Stimulated activated CD8-positive, alpha-beta memory T cell treated with anti-CD3 and anti-CD28 coated beads, Interleukin-2, amount 100 ng/mL, for 1 hour (primary cell): Measurements from ENCODE around the gene VCPKMT.

Experiments
- DNase-seq, 2 donors: peaks; one replicate each; pipeline ENCODE4 v3.0.0-alpha.2; 2020; ENCODE audit warnings: low read depth in 2 of 2

VCPKMT gene

DNA sequence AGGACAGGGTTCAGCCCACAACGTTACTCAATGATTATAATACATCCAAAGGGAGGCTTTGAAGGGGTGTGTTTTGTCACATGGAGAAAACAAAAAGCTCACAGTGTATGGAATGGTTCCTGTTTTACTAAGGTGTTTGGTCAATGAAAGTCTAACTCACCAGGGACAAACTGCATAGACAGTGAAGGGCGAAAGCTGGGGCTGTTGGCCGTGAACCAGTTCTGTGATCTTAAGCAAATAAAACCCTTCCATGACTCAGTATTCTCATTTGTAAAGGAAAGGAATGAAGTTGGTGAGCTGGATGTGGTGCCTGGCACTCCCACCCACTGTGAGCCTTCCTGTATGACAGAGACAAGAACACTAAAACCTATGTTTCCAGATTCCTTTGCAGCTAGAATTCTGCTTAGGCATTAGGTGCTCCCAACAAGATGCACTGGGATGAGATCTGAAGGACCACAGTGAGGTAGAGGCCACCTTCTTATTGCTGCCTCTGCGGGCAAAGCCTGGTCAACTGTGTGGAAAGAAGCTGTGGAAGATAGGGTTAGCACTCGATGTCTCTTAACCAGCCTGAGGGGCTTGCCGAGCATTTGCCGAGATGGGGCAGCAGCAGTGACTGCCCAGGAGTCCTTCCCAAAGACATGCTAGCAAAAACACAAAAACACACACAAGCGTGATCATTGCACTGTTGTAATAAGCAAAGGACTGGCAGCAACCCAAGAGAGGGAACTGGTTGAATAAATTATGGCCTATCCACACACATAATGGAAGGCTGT, 48.5 kb downstream of the VCPKMT start:
- no peak for DNase-seq

DNA sequence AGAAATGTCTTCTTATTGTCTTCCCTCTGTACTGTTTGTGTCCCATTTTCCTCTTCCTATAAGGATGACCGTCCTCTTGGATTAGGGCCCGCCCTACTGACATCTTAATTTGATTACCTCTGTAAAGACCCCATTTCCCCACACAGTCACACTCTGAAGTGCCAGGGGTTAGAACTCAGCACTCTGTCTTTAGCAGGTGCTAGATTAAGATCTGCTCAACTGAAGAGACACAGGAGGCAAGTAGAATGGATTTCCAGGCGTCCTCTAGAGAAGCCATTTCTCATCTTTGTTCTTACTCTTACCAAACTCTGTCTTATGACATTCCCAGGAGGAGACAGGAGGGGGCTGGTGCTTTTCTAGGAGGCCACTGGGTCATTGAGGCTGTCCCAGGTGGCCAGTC, 50.8 kb downstream of the VCPKMT start:
- DNase-seq: no peak

DNA sequence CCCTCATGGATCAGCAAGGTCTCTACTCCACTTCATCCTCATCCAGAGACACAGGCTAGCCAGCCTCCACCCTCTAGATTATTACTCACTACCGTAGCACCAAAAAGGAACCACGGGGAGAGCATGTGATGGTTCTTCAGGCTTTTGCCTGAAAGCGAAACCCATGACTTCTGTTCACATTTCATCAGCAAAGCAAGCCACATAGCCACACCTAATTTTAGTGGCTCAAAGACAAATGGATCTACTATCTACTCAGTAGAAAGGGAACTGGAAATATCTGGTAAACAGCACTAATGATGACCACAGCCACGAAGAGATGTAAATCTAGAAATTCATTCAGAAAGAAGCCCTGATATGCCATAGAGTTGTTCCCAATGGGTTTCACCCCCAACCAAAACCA, 51.4 kb downstream of the VCPKMT start:
- no peak for DNase-seq

DNA sequence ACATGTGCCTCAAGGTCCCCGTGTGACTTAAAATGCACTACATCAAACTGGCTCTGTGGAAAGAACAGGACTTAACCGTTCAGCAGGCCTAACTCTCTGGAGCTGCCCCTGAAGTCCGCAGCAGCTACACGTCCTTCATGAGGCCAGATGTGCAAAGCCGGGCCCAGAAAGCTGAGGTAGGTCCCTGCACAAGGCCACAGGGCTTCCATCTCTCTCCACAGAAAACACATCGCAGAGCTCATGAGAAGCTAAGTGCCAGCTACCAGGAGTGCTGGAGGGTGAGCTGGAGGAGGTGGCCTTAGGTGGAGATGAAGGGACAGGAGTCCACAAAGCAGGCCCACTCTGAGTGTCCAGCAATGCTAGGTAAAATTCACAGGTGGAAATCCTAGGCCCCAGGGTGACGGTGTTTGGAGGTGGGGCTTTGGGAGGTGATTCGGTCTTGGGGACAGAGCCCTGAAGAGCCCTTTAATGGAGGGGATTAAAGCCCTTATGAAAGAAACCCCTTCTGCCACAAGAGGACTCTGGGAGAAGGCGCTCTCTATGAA, 52.4 kb downstream of the VCPKMT start:
- DNase-seq: no peak

DNA sequence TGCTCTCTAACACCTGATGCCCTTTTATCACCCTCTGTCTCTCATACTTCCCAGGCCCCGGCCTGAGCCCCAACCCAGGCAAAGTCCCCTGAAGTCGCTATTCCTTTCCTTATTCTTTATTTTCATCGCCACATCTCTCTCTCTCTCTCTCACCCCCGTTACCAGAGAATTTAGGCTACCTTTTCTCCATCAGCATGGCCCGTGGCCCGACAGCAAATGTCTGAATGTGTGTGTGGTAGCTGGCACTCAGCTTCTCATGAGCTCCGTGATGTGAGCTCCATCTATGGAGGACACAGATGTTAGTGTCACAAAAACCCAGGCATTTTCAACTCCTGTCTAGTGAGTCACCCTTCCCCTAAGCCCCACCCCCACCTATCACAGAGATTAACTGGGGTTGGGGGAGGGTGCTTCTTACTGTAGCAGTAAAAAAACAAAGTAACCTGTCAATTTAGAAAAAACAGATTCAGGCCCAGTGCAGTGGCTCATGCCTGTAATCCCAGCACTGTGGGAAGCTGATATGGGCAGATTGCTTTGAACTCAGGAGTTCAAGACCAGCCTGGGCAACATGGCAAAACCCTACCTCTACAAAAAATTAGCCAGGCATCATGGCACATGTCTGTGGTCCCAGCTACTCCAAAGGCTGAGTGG, 53.8 kb downstream of the VCPKMT start:
- DNase-seq: peak in 1 of 2 donors; percentile 63

DNA sequence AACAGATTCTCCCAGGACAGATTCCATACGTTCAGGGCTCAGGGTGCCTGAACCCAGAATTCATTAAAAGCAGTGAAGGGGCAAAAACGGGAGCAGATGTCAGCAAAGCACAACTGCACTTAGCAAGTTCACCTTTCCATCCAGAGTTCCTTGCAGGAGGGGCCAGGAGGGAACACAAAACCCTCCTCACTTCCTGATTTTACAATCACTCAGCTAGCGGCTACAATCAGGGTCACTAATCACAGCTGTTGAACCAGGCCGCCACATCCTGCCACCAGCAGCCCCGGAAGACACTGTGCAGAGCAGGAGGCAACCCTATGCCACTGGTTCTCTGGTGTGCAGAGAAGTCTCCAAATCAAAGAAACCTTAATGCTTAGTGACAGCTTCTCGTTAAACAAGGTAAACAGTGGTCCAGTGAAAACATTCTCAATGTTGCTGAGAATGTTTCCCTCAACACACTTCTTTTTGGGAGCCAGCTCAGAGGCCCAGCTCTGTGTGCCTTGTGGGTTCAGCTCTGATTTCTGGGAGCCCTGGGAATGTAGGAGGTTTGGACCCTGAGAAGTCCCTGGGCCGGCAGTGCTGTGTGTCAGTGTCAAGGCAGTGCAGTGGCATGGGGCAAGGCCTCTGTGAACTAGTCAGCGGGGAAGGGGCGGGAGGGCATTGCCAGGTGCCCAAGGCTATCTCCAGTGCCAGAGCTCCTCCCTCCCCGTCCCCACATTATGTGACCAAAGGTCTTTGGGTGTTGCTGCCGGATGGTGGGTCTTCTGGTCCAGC, 54.5 kb downstream of the VCPKMT start:
- peak in 1 of 2 donors; percentile 51 for DNase-seq

DNA sequence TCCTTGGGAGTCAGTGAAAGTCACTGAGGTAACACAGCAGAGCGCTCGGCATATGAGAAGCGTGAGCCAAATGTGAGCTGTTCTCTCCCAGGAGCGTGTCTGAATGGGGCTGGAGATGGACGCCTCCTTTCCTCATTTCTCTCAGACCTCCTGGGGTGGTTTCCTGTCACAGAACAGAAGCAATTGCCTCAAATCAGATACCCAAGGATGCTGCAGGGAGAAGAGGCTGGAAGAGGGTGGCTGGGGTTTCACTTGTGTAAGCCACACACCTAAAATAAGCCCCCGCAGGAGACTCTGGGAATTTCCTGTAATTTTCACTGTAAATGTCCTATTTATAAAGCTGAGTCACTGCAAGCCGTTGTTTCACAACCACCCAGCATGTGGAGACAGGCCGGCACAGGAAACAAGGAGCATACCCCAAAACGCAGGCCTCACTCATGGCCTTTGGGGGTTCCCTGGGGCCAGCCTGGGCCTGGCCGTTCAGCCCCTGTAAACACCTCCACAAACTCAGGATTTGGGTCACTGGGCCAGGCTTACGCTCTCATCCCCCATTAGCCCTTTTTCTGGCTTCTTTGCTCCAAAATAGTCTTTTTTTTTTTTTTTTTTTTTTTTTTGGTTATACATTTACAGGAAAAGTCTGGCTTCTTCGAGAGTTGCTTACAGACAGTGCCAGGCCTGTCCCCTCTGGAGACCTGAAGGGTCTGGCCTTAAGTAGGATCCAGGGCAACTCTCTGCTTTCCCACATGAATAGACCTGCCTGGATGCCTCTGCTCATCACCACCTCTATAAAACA, 55.3 kb downstream of the VCPKMT start:
- DNase-seq: peak in 1 of 2 donors; percentile 17

DNA sequence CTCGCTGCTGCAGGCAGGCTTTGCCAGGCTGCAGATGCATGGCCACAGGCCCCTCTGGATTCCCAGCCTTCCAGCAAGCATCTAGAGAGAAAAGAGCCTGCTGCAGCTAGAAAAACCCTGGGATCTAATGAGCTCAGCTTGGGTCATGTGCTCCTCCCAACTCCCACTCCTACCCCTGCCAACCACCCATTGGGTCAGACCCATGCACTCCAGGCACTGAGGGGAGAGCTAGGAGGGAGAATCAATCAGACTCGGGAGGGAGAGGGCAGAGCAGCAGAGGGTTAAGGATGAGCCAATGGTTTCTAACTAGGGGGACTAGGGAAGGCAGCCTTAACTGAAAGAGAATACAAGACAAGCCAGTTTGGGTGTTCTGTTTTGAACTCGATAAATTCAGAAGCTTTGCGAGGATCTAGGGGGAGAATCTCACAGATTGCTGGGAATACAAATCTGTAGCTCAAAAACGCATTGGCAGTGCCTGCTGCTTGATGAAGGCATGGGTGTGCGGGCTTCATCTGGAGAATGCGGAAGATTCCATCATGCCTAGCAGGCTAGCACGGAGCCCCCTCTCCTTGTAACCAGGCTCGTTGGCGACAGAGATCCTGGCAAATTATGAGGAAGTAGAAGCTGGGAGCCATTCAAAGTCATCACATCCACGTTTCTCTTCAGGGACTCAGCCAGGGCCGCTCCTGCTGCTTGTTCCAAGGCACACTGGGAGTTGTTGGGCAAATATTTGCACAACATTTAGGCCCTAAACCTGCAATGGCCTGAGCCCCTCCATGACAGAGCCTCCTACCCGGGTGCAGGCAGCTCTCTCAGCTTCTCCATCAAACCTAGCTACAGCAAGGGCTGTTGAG, 56.4 kb downstream of the VCPKMT start:
- DNase-seq: no peak
